ENCODE results near the gene FNBP1L. TPM values are rescaled to one million over a fixed set of nuclear protein-coding genes. Genes with fewer than 3 reads are reported as not detected.

FNBP1L gene
- total RNA-seq, 1 donor from 2014 or later: 50.0 TPM

Other genes with a start within 250 kb of the FNBP1L start
- gene DR1, start 102.2 kb upstream of the FNBP1L start, total RNA-seq: 47.1 TPM
- gene BCAR3, start 233.7 kb downstream of the FNBP1L start, total RNA-seq: 23.5 TPM